ENCODE results near the gene CARD14. TPM values are rescaled to one million over a fixed set of nuclear protein-coding genes. Genes with fewer than 3 reads are reported as not detected.

Gene CARD14
- total RNA-seq, 1 donor from 2014 or later, result 1.6 TPM

GRCh38 chr17:80182118-80182844 is 12.5 kb downstream of the CARD14 start:
- DNase-seq (ENCODE audit: low read depth) (no peak), FAIRE-seq (no peak)
- TF ChIP-seq, protein P1, sequence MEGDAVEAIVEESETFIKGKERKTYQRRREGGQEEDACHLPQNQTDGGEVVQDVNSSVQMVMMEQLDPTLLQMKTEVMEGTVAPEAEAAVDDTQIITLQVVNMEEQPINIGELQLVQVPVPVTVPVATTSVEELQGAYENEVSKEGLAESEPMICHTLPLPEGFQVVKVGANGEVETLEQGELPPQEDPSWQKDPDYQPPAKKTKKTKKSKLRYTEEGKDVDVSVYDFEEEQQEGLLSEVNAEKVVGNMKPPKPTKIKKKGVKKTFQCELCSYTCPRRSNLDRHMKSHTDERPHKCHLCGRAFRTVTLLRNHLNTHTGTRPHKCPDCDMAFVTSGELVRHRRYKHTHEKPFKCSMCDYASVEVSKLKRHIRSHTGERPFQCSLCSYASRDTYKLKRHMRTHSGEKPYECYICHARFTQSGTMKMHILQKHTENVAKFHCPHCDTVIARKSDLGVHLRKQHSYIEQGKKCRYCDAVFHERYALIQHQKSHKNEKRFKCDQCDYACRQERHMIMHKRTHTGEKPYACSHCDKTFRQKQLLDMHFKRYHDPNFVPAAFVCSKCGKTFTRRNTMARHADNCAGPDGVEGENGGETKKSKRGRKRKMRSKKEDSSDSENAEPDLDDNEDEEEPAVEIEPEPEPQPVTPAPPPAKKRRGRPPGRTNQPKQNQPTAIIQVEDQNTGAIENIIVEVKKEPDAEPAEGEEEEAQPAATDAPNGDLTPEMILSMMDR (IDR thresholded peaks at IDR 0.05; ENCODE audit: insufficient read depth, low read length, severe bottlenecking), result no peak
- Histone ChIP-seq H3K27me3 (ENCODE audit: control insufficient read depth, insufficient read depth, low read length) (no peaks in the 10 kb centered on the region), H3K4me3 (ENCODE audit: low read depth, low read length) (no peak overlapping the region), H3K36me3 (ENCODE audit: control insufficient read depth, insufficient read depth, low read length) (no peaks in the 10 kb centered on the region)

DNA sequence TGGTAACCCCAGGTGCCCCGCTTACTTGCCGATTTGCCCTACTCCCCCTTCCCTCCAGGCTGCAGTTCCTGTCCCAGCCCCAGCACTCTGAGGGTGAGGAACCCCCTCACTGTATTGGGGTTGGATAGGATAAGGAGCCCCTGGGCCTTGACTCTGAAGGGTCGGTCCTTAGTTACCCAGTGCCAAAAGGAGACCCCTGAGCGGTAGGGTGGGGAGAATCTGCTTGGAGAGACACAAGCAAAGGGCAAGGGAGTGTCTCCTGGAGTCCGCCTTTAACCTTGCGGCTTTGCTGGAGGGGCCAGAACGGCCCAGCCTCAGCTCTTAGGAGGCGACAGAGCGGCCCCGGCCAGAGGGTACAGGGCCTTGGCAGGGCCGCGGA is 13.0 kb downstream of the CARD14 start:
- Histone ChIP-seq H3K4me3 (ENCODE audit: low read depth, low read length) (no peak overlapping the region), H3K27me3 (ENCODE audit: control insufficient read depth, insufficient read depth, low read length) (no peaks in the 10 kb centered on the region), H3K36me3 (ENCODE audit: control insufficient read depth, insufficient read depth, low read length) (no peaks in the 10 kb centered on the region)
- TF ChIP-seq, protein P1 (IDR thresholded peaks at IDR 0.05; ENCODE audit: insufficient read depth, low read length, severe bottlenecking), result no peak
- FAIRE-seq, result no peak
- no peak for DNase-seq (ENCODE audit: low read depth)

DNA sequence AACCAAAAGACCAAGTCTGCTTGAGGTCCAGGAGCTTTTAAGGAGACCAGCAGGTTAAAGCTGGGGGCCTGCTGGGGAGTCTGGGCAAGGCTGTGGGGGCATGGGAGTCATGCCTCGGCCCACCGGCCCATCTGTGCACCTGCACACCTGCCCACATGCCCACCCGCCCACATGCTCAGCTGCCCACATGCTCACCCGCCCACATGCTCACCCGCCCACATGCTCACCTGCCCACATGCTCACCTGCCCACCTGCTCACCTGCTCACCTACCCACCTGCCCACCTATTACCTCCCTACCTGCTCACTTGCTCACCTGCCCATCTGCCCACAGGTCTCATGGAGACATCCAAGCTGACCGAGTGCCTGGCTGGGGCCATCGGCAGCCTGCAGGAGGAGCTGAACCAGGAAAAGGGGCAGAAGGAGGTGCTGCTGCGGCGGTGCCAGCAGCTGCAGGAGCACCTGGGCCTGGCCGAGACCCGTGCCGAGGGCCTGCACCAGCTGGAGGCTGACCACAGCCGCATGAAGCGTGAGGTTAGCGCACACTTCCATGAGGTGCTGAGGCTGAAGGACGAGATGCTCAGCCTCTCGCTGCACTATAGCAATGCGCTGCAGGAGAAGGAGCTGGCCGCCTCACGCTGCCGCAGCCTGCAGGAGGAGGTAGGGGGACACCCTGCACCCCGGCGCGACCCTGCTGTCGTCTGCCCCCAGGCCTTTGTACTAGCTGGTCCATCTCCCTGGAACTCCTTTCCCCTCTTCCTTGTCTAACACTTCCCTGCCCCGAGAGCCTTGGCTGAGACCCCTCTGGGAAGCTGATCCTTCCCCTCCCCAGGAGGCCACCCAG is 14.0 kb downstream of the CARD14 start:
- DNase-seq (ENCODE audit: low read depth) (no peak), FAIRE-seq (no peak)
- Histone ChIP-seq H3K4me3 (ENCODE audit: low read depth, low read length) (no peak overlapping the region), H3K36me3 (ENCODE audit: control insufficient read depth, insufficient read depth, low read length) (no peaks in the 10 kb centered on the region), H3K27me3 (ENCODE audit: control insufficient read depth, insufficient read depth, low read length) (no peaks in the 10 kb centered on the region)
- TF ChIP-seq, protein P1 (IDR thresholded peaks at IDR 0.05; ENCODE audit: insufficient read depth, low read length, severe bottlenecking), result no peak

DNA sequence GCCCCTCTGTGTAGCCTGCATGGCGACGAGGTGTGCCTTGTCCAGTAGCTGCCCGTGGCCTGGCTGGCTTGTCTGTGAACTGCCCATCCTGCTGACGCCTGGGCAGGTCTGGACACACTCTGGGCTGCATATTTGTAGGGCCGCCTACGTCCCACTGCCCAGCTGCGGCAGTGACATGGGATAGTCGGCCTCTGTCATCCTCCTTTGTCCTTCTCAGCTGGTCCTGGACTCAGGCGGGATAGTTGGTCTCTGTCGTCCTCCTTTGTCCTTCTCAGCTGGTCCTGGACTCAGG is 14.5 kb downstream of the CARD14 start:
- TF ChIP-seq, protein P1 (IDR thresholded peaks at IDR 0.05; ENCODE audit: insufficient read depth, low read length, severe bottlenecking), result no peak
- no peak overlapping the region for H3K4me3 ChIP-seq (ENCODE audit: low read depth, low read length)

DNA sequence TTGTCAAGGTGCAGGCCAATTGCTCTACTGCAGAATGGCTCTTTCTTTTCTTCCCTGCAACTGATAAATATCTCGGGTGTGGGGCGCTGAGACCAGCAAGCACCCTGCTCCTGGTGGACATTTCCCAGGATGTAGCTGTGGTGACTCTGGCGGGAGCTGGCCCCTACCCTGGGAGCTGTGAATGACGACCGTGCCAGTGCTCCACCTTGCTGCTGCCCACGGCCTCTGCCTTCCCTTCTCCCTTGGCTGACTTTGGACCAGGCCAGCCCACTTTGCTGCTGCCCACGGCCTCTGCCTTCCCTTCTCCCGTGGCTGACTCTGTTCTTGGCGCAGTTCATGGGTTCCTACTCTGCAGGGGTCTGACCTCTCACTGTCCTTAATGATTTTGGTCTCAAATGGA is 16.1 kb downstream of the CARD14 start:
- DNase-seq (ENCODE audit: low read depth) (no peak), FAIRE-seq (no peak)
- Histone ChIP-seq H3K27me3 (ENCODE audit: control insufficient read depth, insufficient read depth, low read length) (no peaks in the 10 kb centered on the region), H3K36me3 (ENCODE audit: control insufficient read depth, insufficient read depth, low read length) (no peaks in the 10 kb centered on the region), H3K4me3 (ENCODE audit: low read depth, low read length) (no peak overlapping the region)
- TF ChIP-seq, protein P1 (IDR thresholded peaks at IDR 0.05; ENCODE audit: insufficient read depth, low read length, severe bottlenecking), result no peak

More for the DNA sequence above, 14.5 kb downstream of the CARD14 start:
- H3K27me3 ChIP-seq (ENCODE audit: control insufficient read depth, insufficient read depth, low read length), result no peaks in the 10 kb centered on the region
- H3K36me3 ChIP-seq (ENCODE audit: control insufficient read depth, insufficient read depth, low read length), result no peaks in the 10 kb centered on the region
- no peak for FAIRE-seq
- DNase-seq (ENCODE audit: low read depth), result no peak

All from bronchial epithelial cell (primary cell).